ENCODE results near the gene ATP6V1C2. TPM values are rescaled to one million over a fixed set of nuclear protein-coding genes. Genes with fewer than 3 reads are reported as not detected.

The ATP6V1C2 gene
- total and polyA plus RNA-seq, 2 of the 4 experiments (the other 2 are of a cell fraction): not detected

- no peak for ATAC-seq (ENCODE audit: low read depth)
- in situ Hi-C loops (cut with MboI; ENCODE audit: low sequenced_read_pairs): no loop called here
Measured at GRCh38 chr2:10763461-10763800, 42.0 kb downstream of the ATP6V1C2 start.

More at GRCh38 chr2:10763461-10763800, 42.0 kb downstream of the ATP6V1C2 start:
- no peak overlapping the region for H3K23ac ChIP-seq (ENCODE audit: low read depth, low read length)
- H4K8ac ChIP-seq (ENCODE audit: low read depth in 2 of 2, low read length in 2 of 2): no peak overlapping the region
- WGBS, 2 experiments (ENCODE audit: extremely low coverage in 2 of 2, insufficient read length in 1 of 2): 89% methylated on average over 4 of the region's 9 CpGs; no CpG with 5 or more reads in 1 of the 2 experiments
- H3K4me1 ChIP-seq (ENCODE audit: control insufficient read depth, insufficient read depth, low read length): no peaks in the 10 kb centered on the region
- H3K9ac ChIP-seq (ENCODE audit: low read depth, low read length): no peak overlapping the region
- H3K79me1 ChIP-seq (ENCODE audit: low read depth in 1 of 2, low read length in 2 of 2): no peaks in the 10 kb centered on the region
- intact Hi-C loops (cut with micrococcal nuclease): no loop called here
- no peaks in the 10 kb centered on the region for H4K20me1 ChIP-seq (ENCODE audit: insufficient read depth, low read length)
- peaks cover 32% of the 10 kb centered on the region; the same call in 1 of the 2 replicates for H3K27me3 ChIP-seq (ENCODE audit: control insufficient read depth, insufficient read depth, low read length)
- dilution Hi-C loops (cut with HindIII; ENCODE audit: low sequenced_read_pairs, unreplicated experiment): no loop called here
- H2BK5ac ChIP-seq (ENCODE audit: low read depth, low read length, poor library complexity, severe bottlenecking): no peak overlapping the region
- H3K9me3 ChIP-seq (ENCODE audit: control insufficient read depth, insufficient read depth, low read length): no peaks in the 10 kb centered on the region
- BruUV-seq (replicated peaks): no TSS peak
- H3K27ac ChIP-seq (ENCODE audit: insufficient read depth, low read length): no peak overlapping the region
- no peak overlapping the region for H2BK15ac ChIP-seq (ENCODE audit: low read depth, low read length)
- H3K9me1 ChIP-seq (ENCODE audit: insufficient read depth, low read length): no peaks in the 10 kb centered on the region
- POLR2A ChIA-PET (ENCODE audit: unreplicated experiment): no interaction called here
- no peak overlapping the region for H2AK5ac ChIP-seq (ENCODE audit: low read depth, low read length)
- CTCF ChIA-PET: no interaction called here
- H3K36me3 ChIP-seq (ENCODE audit: control insufficient read depth, insufficient read depth, low read length): no peaks in the 10 kb centered on the region
- H3K56ac ChIP-seq (ENCODE audit: extremely low read depth, insufficient read depth, low read length): no peak overlapping the region
- H2BK120ac ChIP-seq (ENCODE audit: low read depth, low read length): no peak overlapping the region
- no peak overlapping the region for H3K4ac ChIP-seq (ENCODE audit: low read depth, low read length)
- no peak overlapping the region for H3K4me3 ChIP-seq (ENCODE audit: insufficient read depth, low read depth, low read length)
- no peak overlapping the region for H3K14ac ChIP-seq (replicated peaks; ENCODE audit: low read depth, low read length)
- TF ChIP-seq ELK1 (IDR thresholded peaks at IDR 0.05; ENCODE audit: borderline replicate concordance, low read depth, low read length): no peak
- no peak for TF ChIP-seq RFX5 (IDR thresholded peaks at IDR 0.05; ENCODE audit: low read depth, low read length)
- no peak for TF ChIP-seq NFE2L2 (IDR thresholded peaks at IDR 0.05; ENCODE audit: low read depth, low read length)
- no peak for TF ChIP-seq USF2 (IDR thresholded peaks at IDR 0.05; ENCODE audit: low read depth, low read length)
- no peak for TF ChIP-seq MAZ (IDR thresholded peaks at IDR 0.05; ENCODE audit: borderline replicate concordance, low read depth, low read length)
- H2AFZ ChIP-seq (replicated peaks; ENCODE audit: low read length, poor library complexity): no peak overlapping the region
- H3K4me2 ChIP-seq (ENCODE audit: low read depth, low read length): no peak overlapping the region
- no peak overlapping the region for H3K18ac ChIP-seq (ENCODE audit: low read depth, low read length)
- H4K5ac ChIP-seq (ENCODE audit: low read depth, low read length): no peak overlapping the region
- no peak overlapping the region for H2BK20ac ChIP-seq (ENCODE audit: low read depth, low read length)
- H4K91ac ChIP-seq (ENCODE audit: insufficient read depth, low read depth, low read length): no peak overlapping the region
- DNase-seq: no peak
- no peak overlapping the region for H2AK9ac ChIP-seq (replicated peaks; ENCODE audit: low read depth, low read length, poor library complexity)
